Thoracic aorta (tissue), 2 donors: ENCODE measurements around the gene SLC45A2. TPM values are rescaled to one million over a fixed set of nuclear protein-coding genes. Genes with fewer than 3 reads are reported as not detected.

ENCODE experiments used
- ATAC-seq: fragments of 150-250 bp; one replicate; pipeline ENCODE4 v1.8.0; 2017; ENCODE audit warnings: low read depth; ENCODE audit not compliant: insufficient number of reproducible peaks, low FRiP score
- DNase-seq: peaks from one replicate; pipeline ENCODE4 v3.0.0-alpha.2; 2020; ENCODE audit warnings: low spot score
- H3K27ac ChIP-seq, 2 donors: fragments of 200-600 bp; sonication (generic); 1 replicate in 1 of 2; 2 replicates in 1 of 2; pipeline ENCODE4 v1.5.1; 2016; ENCODE audit warnings: mild to moderate bottlenecking in 2 of 2, moderate library complexity in 2 of 2
- H3K27me3 ChIP-seq: fragments of 200-600 bp; sonication (generic); replicated peaks from 2 replicates; pipeline ENCODE4 v1.6.0; 2016; ENCODE audit warnings: mild to moderate bottlenecking; ENCODE audit not compliant: insufficient read depth
- H3K36me3 ChIP-seq: fragments of 200-600 bp; sonication (generic); one replicate; pipeline ENCODE4 v1.5.1; 2016
- H3K4me1 ChIP-seq, 2 donors: fragments of 200-600 bp; sonication (generic); 1 replicate in 1 of 2; 2 replicates in 1 of 2; pipeline versions ENCODE4 v1.5.1 to v1.6.0; 2016; ENCODE audit warnings: low read depth in 2 of 2, mild to moderate bottlenecking in 1 of 2; ENCODE audit not compliant: control insufficient read depth in 1 of 2
- H3K4me3 ChIP-seq: fragments of 200-600 bp; sonication (generic); 2 replicates; pipeline ENCODE4 v1.5.1; 2016; ENCODE audit warnings: mild to moderate bottlenecking
- H3K9me3 ChIP-seq: fragments of 200-600 bp; sonication (generic); 2 replicates; pipeline ENCODE4 v1.5.1; 2016
- total RNA-seq, 2 donors: library from RNA; depleted of rRNA; stranded (reverse); fragments of >200 nt; gene quantifications; one replicate each; pipeline versions ENCODE4 v1.1.0 to v1.2.3, GENCODE V29; 2016
- TF ChIP-seq, protein P1 (sequence below): fragments of 200-600 bp; sonication (generic); IDR thresholded peaks from one replicate; pipeline ENCODE4 v1.5.1; 2019; ENCODE audit warnings: antibody characterized with exemption

SLC45A2 gene
- total RNA-seq, 2 donors from 2014 or later = not detected

GRCh38 chr5:34017254-34017653 is 32.8 kb upstream of the SLC45A2 start:
- H3K9me3 ChIP-seq = no peaks in the 10 kb centered on the region
- no peaks in the 10 kb centered on the region for H3K36me3 ChIP-seq
- peaks cover 0 to 6% of the 10 kb centered on the region in 2 donors for H3K4me1 ChIP-seq
- TF ChIP-seq, protein P1, sequence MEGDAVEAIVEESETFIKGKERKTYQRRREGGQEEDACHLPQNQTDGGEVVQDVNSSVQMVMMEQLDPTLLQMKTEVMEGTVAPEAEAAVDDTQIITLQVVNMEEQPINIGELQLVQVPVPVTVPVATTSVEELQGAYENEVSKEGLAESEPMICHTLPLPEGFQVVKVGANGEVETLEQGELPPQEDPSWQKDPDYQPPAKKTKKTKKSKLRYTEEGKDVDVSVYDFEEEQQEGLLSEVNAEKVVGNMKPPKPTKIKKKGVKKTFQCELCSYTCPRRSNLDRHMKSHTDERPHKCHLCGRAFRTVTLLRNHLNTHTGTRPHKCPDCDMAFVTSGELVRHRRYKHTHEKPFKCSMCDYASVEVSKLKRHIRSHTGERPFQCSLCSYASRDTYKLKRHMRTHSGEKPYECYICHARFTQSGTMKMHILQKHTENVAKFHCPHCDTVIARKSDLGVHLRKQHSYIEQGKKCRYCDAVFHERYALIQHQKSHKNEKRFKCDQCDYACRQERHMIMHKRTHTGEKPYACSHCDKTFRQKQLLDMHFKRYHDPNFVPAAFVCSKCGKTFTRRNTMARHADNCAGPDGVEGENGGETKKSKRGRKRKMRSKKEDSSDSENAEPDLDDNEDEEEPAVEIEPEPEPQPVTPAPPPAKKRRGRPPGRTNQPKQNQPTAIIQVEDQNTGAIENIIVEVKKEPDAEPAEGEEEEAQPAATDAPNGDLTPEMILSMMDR = no peak
- ATAC-seq (no peak), DNase-seq (no peak)
- no peak overlapping the region for H3K4me3 ChIP-seq
- no peaks in the 10 kb centered on the region for H3K27me3 ChIP-seq
- no peak overlapping the region for H3K27ac ChIP-seq

DNA sequence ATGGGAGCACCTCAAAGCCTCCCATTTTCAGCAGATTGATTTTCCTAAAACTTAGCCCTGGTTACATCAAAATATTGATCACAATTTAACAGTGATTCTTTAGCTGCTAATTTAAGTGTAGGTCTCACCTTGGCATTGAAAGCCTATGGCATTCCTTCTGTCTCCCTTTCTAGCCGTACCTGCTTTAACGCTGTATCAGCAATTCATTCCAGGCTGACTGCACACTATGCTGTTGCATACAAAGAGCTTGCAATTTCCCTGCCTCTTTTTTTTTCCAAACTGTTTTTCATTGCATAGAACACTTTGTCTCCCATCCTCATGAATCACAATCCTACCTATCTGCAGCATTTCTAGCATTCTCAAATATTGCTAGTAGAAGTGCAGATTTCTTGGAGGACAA is 32.3 kb upstream of the SLC45A2 start:
- Histone ChIP-seq H3K27me3 (no peaks in the 10 kb centered on the region), H3K36me3 (no peaks in the 10 kb centered on the region), H3K9me3 (no peaks in the 10 kb centered on the region), H3K4me1 (peaks cover 0 to 6% of the 10 kb centered on the region in 2 donors), H3K27ac (no peak overlapping the region), H3K4me3 (no peak overlapping the region)
- TF ChIP-seq, protein P1 = no peak
- no peak for DNase-seq
- ATAC-seq = no peak

DNA sequence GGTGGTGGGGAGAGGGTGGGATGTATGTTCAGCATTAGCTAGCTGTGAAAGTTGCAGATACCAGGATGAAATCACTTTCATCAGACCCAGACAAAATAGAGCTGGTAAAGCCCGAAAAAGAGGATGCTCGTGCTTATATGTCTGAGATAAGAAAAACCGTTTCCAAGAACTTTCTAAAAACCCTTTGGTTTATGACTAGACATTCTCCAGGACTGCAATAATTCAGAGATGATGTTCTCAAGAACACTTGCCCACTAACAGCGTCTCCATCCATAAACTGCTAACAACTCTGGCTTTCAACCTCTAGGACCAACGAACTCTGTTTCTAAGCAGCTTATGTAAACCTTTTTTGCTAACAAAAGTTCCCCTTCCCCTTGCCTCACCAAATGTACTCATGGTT is 31.7 kb upstream of the SLC45A2 start:
- no peaks in the 10 kb centered on the region for H3K27me3 ChIP-seq
- DNase-seq = no peak
- H3K36me3 ChIP-seq = no peaks in the 10 kb centered on the region
- no peak overlapping the region for H3K27ac ChIP-seq
- H3K4me3 ChIP-seq = no peak overlapping the region
- no peaks in the 10 kb centered on the region for H3K9me3 ChIP-seq
- TF ChIP-seq, protein P1 = no peak
- ATAC-seq = no peak
- peaks cover 0 to 6% of the 10 kb centered on the region in 2 donors for H3K4me1 ChIP-seq

- no peak overlapping the region for H3K4me3 ChIP-seq
- DNase-seq (no peak), ATAC-seq (no peak)
- H3K27ac ChIP-seq = no peak overlapping the region
- H3K27me3 ChIP-seq = no peaks in the 10 kb centered on the region
- H3K9me3 ChIP-seq = no peaks in the 10 kb centered on the region
- no peaks in the 10 kb centered on the region for H3K36me3 ChIP-seq
- TF ChIP-seq, protein P1 = no peak
- H3K4me1 ChIP-seq = peaks cover 0 to 6% of the 10 kb centered on the region in 2 donors
Measured at GRCh38 chr5:34015120-34015822, 30.8 kb upstream of the SLC45A2 start.

DNA sequence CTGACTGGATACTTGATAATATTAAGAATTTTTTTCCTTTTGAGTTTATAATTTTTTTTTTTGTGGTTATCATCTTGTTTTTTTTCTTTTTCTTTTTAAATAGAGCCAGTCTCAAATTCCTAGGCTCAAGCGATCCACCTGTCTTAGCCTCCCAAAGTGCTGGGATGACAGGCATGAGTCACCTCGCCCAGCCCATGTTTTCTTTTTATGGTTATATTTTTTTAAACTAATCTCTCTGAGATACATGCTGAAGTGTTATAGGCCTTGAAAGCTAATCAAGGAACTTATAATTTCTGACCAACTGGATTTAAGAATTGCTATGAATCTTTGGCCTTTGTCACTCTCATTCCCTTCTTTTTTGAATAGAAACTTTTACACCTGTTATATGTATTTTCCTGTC is 30.1 kb upstream of the SLC45A2 start:
- no peaks in the 10 kb centered on the region for H3K9me3 ChIP-seq
- H3K4me3 ChIP-seq = no peak overlapping the region
- peaks cover 0 to 6% of the 10 kb centered on the region in 2 donors for H3K4me1 ChIP-seq
- no peaks in the 10 kb centered on the region for H3K27me3 ChIP-seq
- DNase-seq (no peak), ATAC-seq (no peak)
- H3K27ac ChIP-seq = no peak overlapping the region
- H3K36me3 ChIP-seq = no peaks in the 10 kb centered on the region
- TF ChIP-seq, protein P1 = no peak
